Measurements from ENCODE around the gene SPATS2. TPM values are rescaled to one million over a fixed set of nuclear protein-coding genes. Genes with fewer than 3 reads are reported as not detected.

SPATS2 gene
- polyA plus RNA-seq, 1 of the 3 experiments (the other 2 are of a cell fraction) = 72.9 TPM

GRCh38 chr12:49483619-49484018 lies 116.4 kb downstream of the SPATS2 start:
- H3K4me2 ChIP-seq = peak overlapping the region; percentile 26; the same call in 1 of the 2 replicates
- no peak for DNase-seq
- no peaks in the 10 kb centered on the region for H3K27me3 ChIP-seq (ENCODE audit: insufficient read depth)
- peaks cover 19% of the 10 kb centered on the region for H3F3A ChIP-seq (replicated peaks; ENCODE audit: insufficient read depth)
- H4K20me1 ChIP-seq (ENCODE audit: insufficient read depth) = no peaks in the 10 kb centered on the region
- WGBS (ENCODE audit: low lambda C conversion rate) = 40% methylated on average over 1 of the region's 1 CpG
- TF ChIP-seq FOSL2 (IDR thresholded peaks at IDR 0.05; ENCODE audit: borderline replicate concordance, low read depth) (peak; percentile 41; the same call in 1 of the 2 replicates), RFX5 (IDR thresholded peaks at IDR 0.05; ENCODE audit: low read length) (no peak), TAF1 (IDR thresholded peaks at IDR 0.05; ENCODE audit: borderline replicate concordance, low read depth, low read length) (no peak), NRF1 (IDR thresholded peaks at IDR 0.05; ENCODE audit: low read depth, low read length) (no peak), ZBTB33 (IDR thresholded peaks at IDR 0.05; ENCODE audit: borderline replicate concordance, low read depth) (no peak), MEF2A (IDR thresholded peaks at IDR 0.05; ENCODE audit: borderline replicate concordance, low read depth) (no peak), EP300 (IDR thresholded peaks at IDR 0.05; ENCODE audit: borderline replicate concordance in 1 of 2, low read depth in 1 of 2, low read length in 1 of 2) (peak in 1 of 2 experiments; percentile 33; a peak in 1 of 4 replicates), RAD21 (IDR thresholded peaks at IDR 0.05; ENCODE audit: low read length) (no peak), YY1 (IDR thresholded peaks at IDR 0.05; ENCODE audit: low read depth) (no peak), FOXJ3 (CRISPR knock-in tag; IDR thresholded peaks at IDR 0.05) (no peak), TCF12 (IDR thresholded peaks at IDR 0.05) (peak; percentile 46; the same call in 1 of the 2 replicates), POLR2AphosphoS5 (IDR thresholded peaks at IDR 0.05; ENCODE audit: low read depth, low read length) (no peak), TEAD4 (IDR thresholded peaks at IDR 0.05; ENCODE audit: borderline replicate concordance, insufficient read depth) (0 out of 2 replicates have a peak, but pooled peaks have one; percentile 26)
- CTCF ChIA-PET = interaction anchor here (0.7 to 2.7 kb wide), 3 partner anchors 22 to 125 kb away, joined by 3 to 13 read pairs (median 7); no protein-coding TSS in a partner anchor
- H2AFZ ChIP-seq (ENCODE audit: low read depth) = no peak overlapping the region
- H3K79me2 ChIP-seq (ENCODE audit: insufficient read depth) = peaks cover 96% of the 10 kb centered on the region
- peaks cover 6 to 26% of the 10 kb centered on the region in 2 experiments for H3K36me3 ChIP-seq (replicated peaks in 1 of 2; ENCODE audit: control insufficient read depth in 1 of 2, insufficient read depth in 2 of 2, low read length in 1 of 2)
- POLR2A ChIA-PET = no interaction called here
- H3K9me2 ChIP-seq = no peaks in the 10 kb centered on the region
- H3K4me3 ChIP-seq (ENCODE audit: low read depth in 2 of 2, low read length in 1 of 2) = no peak overlapping the region
- H3K9ac ChIP-seq = peak overlapping the region; percentile 10; the same call in 1 of the 2 replicates
- no peaks in the 10 kb centered on the region for H3K9me3 ChIP-seq
- H3K4me1 ChIP-seq (ENCODE audit: control insufficient read depth in 1 of 2, insufficient read depth in 2 of 2, low read depth in 1 of 2, low read length in 1 of 2) = peaks cover 3 to 29% of the 10 kb centered on the region in 2 experiments; a peak in 3 of 4 replicates
- H3K27ac ChIP-seq (ENCODE audit: low read depth in 2 of 2, low read length in 1 of 2) = peak overlapping the region; percentile 3 to 46; a peak in 3 of 4 replicates

GRCh38 chr12:49487605-49488004 lies 120.3 kb downstream of the SPATS2 start:
- Histone ChIP-seq H3K9me3 (no peaks in the 10 kb centered on the region), H4K20me1 (ENCODE audit: insufficient read depth) (no peaks in the 10 kb centered on the region), H3K9me2 (no peaks in the 10 kb centered on the region), H3K4me3 (ENCODE audit: low read depth in 2 of 2, low read length in 1 of 2) (no peak overlapping the region), H3K27ac (ENCODE audit: low read depth in 2 of 2, low read length in 1 of 2) (peak overlapping the region in 1 of 2 experiments; percentile 90; a peak in 2 of 4 replicates), H3F3A (replicated peaks; ENCODE audit: insufficient read depth) (peaks cover 55% of the 10 kb centered on the region), H3K27me3 (ENCODE audit: insufficient read depth) (no peaks in the 10 kb centered on the region), H3K4me2 (no peak overlapping the region), H3K36me3 (replicated peaks in 1 of 2; ENCODE audit: control insufficient read depth in 1 of 2, insufficient read depth in 2 of 2, low read length in 1 of 2) (peaks cover 6 to 26% of the 10 kb centered on the region in 2 experiments), H3K79me2 (ENCODE audit: insufficient read depth) (peaks cover 61% of the 10 kb centered on the region), H3K9ac (no peak overlapping the region), H3K4me1 (ENCODE audit: control insufficient read depth in 1 of 2, insufficient read depth in 2 of 2, low read depth in 1 of 2, low read length in 1 of 2) (peaks cover 0 to 52% of the 10 kb centered on the region in 2 experiments; a peak in 3 of 4 replicates), H2AFZ (ENCODE audit: low read depth) (no peak overlapping the region)
- TF ChIP-seq TEAD4 (IDR thresholded peaks at IDR 0.05; ENCODE audit: borderline replicate concordance, insufficient read depth) = no peak
- DNase-seq = no peak
- ChIA-PET POLR2A (no interaction called here), CTCF (interaction anchor here (0.8 to 2.1 kb wide), 5 partner anchors 11 to 496 kb away, joined by 3 to 10 read pairs (median 3); partner anchors contain the start of gene DNAJC22)
- 89% methylated on average over 2 of the region's 2 CpGs for WGBS (ENCODE audit: low lambda C conversion rate)
